Upper lobe of left lung (tissue), 4 donors: ENCODE data around the gene PRIM2.
"Not testable (repeated sequence)": the region's sequence is repeated elsewhere in the genome, so short reads cannot be mapped to it uniquely, and the experiment has no call there.

Source experiments
- CTCF ChIP-seq, 6 experiments: fragments of 450-650 bp in 4 of 6; fragments of 200-600 bp in 2 of 6; sonication (generic) in 2 of 6; IDR thresholded peaks; one replicate each; pipeline ENCODE4 v1.5.1; 2016 to 2019; ENCODE audit warnings: antibody characterized with exemption in 6 of 6
- EP300 ChIP-seq, 4 donors: sonication (generic); formaldehyde crosslinking; IDR thresholded peaks; one replicate each; pipeline ENCODE4 v1.5.1; 2017; ENCODE audit warnings: antibody characterized with exemption in 4 of 4, control low read depth in 2 of 4
- POLR2A ChIP-seq, 4 donors: fragments of 450-650 bp; IDR thresholded peaks; one replicate each; pipeline ENCODE4 v1.5.1; 2016 to 2017; ENCODE audit warnings: antibody characterized with exemption in 4 of 4, mild to moderate bottlenecking in 2 of 4
- POLR2AphosphoS5 ChIP-seq, 2 donors: sonication (generic); formaldehyde crosslinking; IDR thresholded peaks; one replicate each; pipeline ENCODE4 v1.5.1; 2017; ENCODE audit warnings: antibody characterized with exemption in 2 of 2

- TF ChIP-seq CTCF, POLR2A, EP300, POLR2AphosphoS5 (IDR thresholded peaks at IDR 0.05): not testable (repeated sequence)
These were observed 215.2 kb downstream of the PRIM2 start for GRCh38 chr6:57532660-57533059.
